Ovary (tissue), 3 donors: ENCODE results near the gene EVL.

Experiments used
- POLR2A ChIP-seq: fragments of 450-650 bp; IDR thresholded peaks from one replicate; pipeline ENCODE4 v1.6.1; 2017; ENCODE audit warnings: antibody characterized with exemption, mild to moderate bottlenecking, moderate library complexity
- TF ChIP-seq, protein P1 (sequence below), 3 donors: fragments of 450-650 bp in 2 of 3; fragments of 200-600 bp in 1 of 3; IDR thresholded peaks; one replicate each; pipeline versions ENCODE4 v1.5.1 to v1.8.0; 2016 to 2022; ENCODE audit warnings: antibody characterized with exemption in 3 of 3, mild to moderate bottlenecking in 1 of 3
- donor health status: DM: no; HTN: no; CAD: no.

DNA sequence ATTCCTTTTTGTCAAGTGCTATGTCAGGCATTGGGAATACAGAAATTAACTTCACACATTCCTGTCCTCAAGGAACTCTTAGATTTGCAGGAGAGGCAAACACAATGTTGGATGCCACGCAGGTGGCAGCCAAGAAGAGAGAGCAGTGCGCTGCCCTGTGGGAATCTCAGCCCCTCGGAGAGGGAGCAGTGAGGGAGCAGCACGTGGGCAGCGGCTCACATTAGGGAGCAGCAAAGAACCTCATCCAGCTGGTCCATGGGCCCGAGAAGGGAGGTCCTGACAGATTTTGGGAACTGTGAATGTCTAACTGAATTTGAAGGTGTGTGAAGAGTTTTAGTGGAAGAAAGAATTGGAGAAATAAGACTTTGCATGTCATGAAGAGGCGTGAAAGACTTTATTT, 47.2 kb upstream of the EVL start:
- TF ChIP-seq, protein P1, sequence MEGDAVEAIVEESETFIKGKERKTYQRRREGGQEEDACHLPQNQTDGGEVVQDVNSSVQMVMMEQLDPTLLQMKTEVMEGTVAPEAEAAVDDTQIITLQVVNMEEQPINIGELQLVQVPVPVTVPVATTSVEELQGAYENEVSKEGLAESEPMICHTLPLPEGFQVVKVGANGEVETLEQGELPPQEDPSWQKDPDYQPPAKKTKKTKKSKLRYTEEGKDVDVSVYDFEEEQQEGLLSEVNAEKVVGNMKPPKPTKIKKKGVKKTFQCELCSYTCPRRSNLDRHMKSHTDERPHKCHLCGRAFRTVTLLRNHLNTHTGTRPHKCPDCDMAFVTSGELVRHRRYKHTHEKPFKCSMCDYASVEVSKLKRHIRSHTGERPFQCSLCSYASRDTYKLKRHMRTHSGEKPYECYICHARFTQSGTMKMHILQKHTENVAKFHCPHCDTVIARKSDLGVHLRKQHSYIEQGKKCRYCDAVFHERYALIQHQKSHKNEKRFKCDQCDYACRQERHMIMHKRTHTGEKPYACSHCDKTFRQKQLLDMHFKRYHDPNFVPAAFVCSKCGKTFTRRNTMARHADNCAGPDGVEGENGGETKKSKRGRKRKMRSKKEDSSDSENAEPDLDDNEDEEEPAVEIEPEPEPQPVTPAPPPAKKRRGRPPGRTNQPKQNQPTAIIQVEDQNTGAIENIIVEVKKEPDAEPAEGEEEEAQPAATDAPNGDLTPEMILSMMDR (IDR thresholded peaks at IDR 0.05), result no peak
- no peak for TF ChIP-seq POLR2A
